HepG2 (cell line): ENCODE results near the gene GRID1. TPM values are rescaled to one million over a fixed set of nuclear protein-coding genes. Genes with fewer than 3 reads are reported as not detected.

Source experiments
- ATAC-seq: fragments of 200-7000 bp; cut with Tn5 transposase; 3 replicates; pipeline ENCODE4 v1.9.1; 2020; ENCODE audit warnings: mild to moderate bottlenecking, moderate library complexity
- BruUV-seq: library from RNA; stranded (reverse); fragments of 400-500 nt; replicated peaks from 2 replicates; lab custom pipeline; 2021; lab: Mats Ljungman, UMichigan
- CTCF ChIA-PET: fragments of 300-600 bp; formaldehyde crosslinking; extraction: SDS; loops from one replicate; lab custom pipeline; 2021; ENCODE audit warnings: low total read pairs, inconsistent platforms, low intra/inter-chr PET ratio; lab: Yijun Ruan, JAX
- POLR2A ChIA-PET: fragments of 350-600 bp; sonication (Branson Sonifier 250); formaldehyde crosslinking; loops from one replicate; lab custom pipeline; 2020; ENCODE audit warnings: antibody characterized with exemption, inconsistent platforms; lab: Yijun Ruan, JAX
- DNase-seq: peaks from one replicate; pipeline ENCODE4 v3.0.0-alpha.2; 2015; ENCODE audit warnings: low spot score
- FAIRE-seq: peaks from 3 replicates; lab custom pipeline; 2011; peaks lifted over from hg19 to GRCh38; lab: Jason Lieb, UNC
- H2AFZ ChIP-seq: one replicate; pipeline ENCODE4 v1.6.1; 2011; ENCODE audit warnings: low read length, inconsistent platforms
- H3K27ac ChIP-seq: fragments of 300-600 bp; 3 replicates; pipeline ENCODE4 v1.8.0; 2011; ENCODE audit warnings: mixed run types, mild to moderate bottlenecking, mixed read lengths, low read length, inconsistent platforms; ENCODE audit not compliant: insufficient read depth; ENCODE audit errors: extremely low read length
- H3K27me3 ChIP-seq, 2 experiments: fragments of 200-600 bp in 1 of 2; 2 replicates in 1 of 2; 3 replicates in 1 of 2; pipeline versions ENCODE4 v1.6.0 to v1.8.0; 2011; ENCODE audit warnings: low read length in 2 of 2, mild to moderate bottlenecking in 2 of 2, moderate library complexity in 2 of 2, inconsistent platforms in 1 of 2; ENCODE audit not compliant: insufficient read depth in 2 of 2, control insufficient read depth in 1 of 2
- H3K36me3 ChIP-seq, 2 experiments: fragments of 200-600 bp in 1 of 2; replicated peaks in 1 of 2; 2 replicates in 1 of 2; 3 replicates in 1 of 2; pipeline versions ENCODE4 v1.5.1 to v1.8.0; 2011; ENCODE audit warnings: low read length in 2 of 2, inconsistent platforms in 1 of 2; ENCODE audit not compliant: insufficient read depth in 2 of 2, control insufficient read depth in 1 of 2
- H3K4me1 ChIP-seq: 2 replicates; pipeline ENCODE4 v1.5.1; 2012; ENCODE audit warnings: low read length, inconsistent platforms; ENCODE audit not compliant: insufficient read depth
- H3K4me2 ChIP-seq: 2 replicates; pipeline ENCODE4 v1.6.0; 2011; ENCODE audit warnings: low read depth, low read length, inconsistent platforms
- H3K4me3 ChIP-seq, 3 experiments: fragments of 200-600 bp in 1 of 3; sonication (generic), shearing (Covaris generic) in 1 of 3; replicated peaks in 1 of 3; 2 replicates each; pipeline ENCODE4 v1.5.1; 2011 to 2016; ENCODE audit warnings: low read length in 3 of 3, inconsistent platforms in 2 of 3, low read depth in 2 of 3, mild to moderate bottlenecking in 2 of 3, control low read depth in 1 of 3, mixed read lengths in 1 of 3; ENCODE audit not compliant: insufficient read depth in 1 of 3
- H3K79me2 ChIP-seq: one replicate; pipeline ENCODE4 v1.6.1; 2011; ENCODE audit warnings: low read length, inconsistent platforms; ENCODE audit not compliant: insufficient read depth
- H3K9ac ChIP-seq: 2 replicates; pipeline ENCODE4 v1.6.0; 2011; ENCODE audit warnings: mild to moderate bottlenecking, low read depth, low read length, inconsistent platforms; ENCODE audit not compliant: insufficient read depth
- H3K9me3 ChIP-seq: 2 replicates; pipeline ENCODE4 v1.5.1; 2012; ENCODE audit warnings: mild to moderate bottlenecking, low read length
- H4K20me1 ChIP-seq: 2 replicates; pipeline ENCODE4 v1.6.0; 2011; ENCODE audit warnings: inconsistent platforms, mild to moderate bottlenecking, low read length, moderate library complexity; ENCODE audit not compliant: insufficient read depth
- AGO2 ChIP-seq: fragments of 200-400 bp; formaldehyde crosslinking; optimal IDR thresholded peaks from 2 replicates; pipeline ENCODE3; 2017; ENCODE audit warnings: mild to moderate bottlenecking, low read depth, low read length, moderate library complexity
- ARHGAP35 ChIP-seq: sonication (generic); formaldehyde crosslinking; IDR thresholded peaks from 2 replicates; pipeline ENCODE4 v1.9.0; 2022; ENCODE audit warnings: mild to moderate bottlenecking, inconsistent platforms, moderate library complexity, missing genetic modification reagents, borderline replicate concordance
- BCLAF1 ChIP-seq: fragments of 450-650 bp; IDR thresholded peaks from 2 replicates; pipeline ENCODE4 v1.6.1; 2017; ENCODE audit warnings: mild to moderate bottlenecking
- CSRNP2 ChIP-seq: sonication (generic); formaldehyde crosslinking; conservative IDR thresholded peaks from 2 replicates; pipeline ENCODE4 v1.8.0; 2022; ENCODE audit warnings: low read depth, missing genetic modification reagents
- DNMT3B ChIP-seq: conservative IDR thresholded peaks from 2 replicates; pipeline ENCODE4 v1.6.1; 2016; ENCODE audit warnings: missing biosample characterization, control low read depth
- EHMT2 ChIP-seq: fragments of 200-600 bp; sonication (generic); IDR thresholded peaks from 2 replicates; pipeline ENCODE4 v1.7.0; 2017; ENCODE audit warnings: antibody characterized with exemption, low read depth, low read length, borderline replicate concordance
- EZH2 ChIP-seq: conservative IDR thresholded peaks from 2 replicates; pipeline ENCODE4 v1.6.1; 2012; ENCODE audit warnings: mild to moderate bottlenecking, low read depth, low read length, moderate library complexity
- IKZF1 ChIP-seq: fragments of 450-650 bp; IDR thresholded peaks from 2 replicates; pipeline ENCODE4 v1.7.1; 2016
- MIER3 ChIP-seq: IDR thresholded peaks from 2 replicates; pipeline ENCODE4 v1.6.1; 2016; ENCODE audit warnings: missing compliant biosample characterization, borderline replicate concordance
- POLR2AphosphoS5 ChIP-seq: IDR thresholded peaks from 2 replicates; pipeline ENCODE4 v1.6.1; 2012; ENCODE audit warnings: low read depth, low read length
- PRMT3 ChIP-seq: sonication (generic); formaldehyde crosslinking; IDR thresholded peaks from 2 replicates; pipeline ENCODE4 v1.8.1; 2022; ENCODE audit warnings: low read depth, mild to moderate bottlenecking, moderate library complexity, missing genetic modification reagents, borderline replicate concordance
- SRSF1 ChIP-seq: fragments of 200-400 bp; formaldehyde crosslinking; optimal IDR thresholded peaks from 2 replicates; pipeline ENCODE3; 2017; ENCODE audit warnings: mild to moderate bottlenecking, low read depth, low read length, moderate library complexity
- TCF12 ChIP-seq, 2 experiments: fragments of 450-650 bp in 1 of 2; sonication (generic) in 1 of 2; formaldehyde crosslinking in 1 of 2; IDR thresholded peaks; 2 replicates each; pipeline versions ENCODE4 v1.6.1 to v1.8.0; 2017 to 2022; ENCODE audit warnings: antibody characterized with exemption in 1 of 2, mild to moderate bottlenecking in 1 of 2, missing genetic modification reagents in 1 of 2, moderate library complexity in 1 of 2
- ZC3H13 ChIP-seq: sonication (generic); formaldehyde crosslinking; IDR thresholded peaks from 2 replicates; pipeline ENCODE4 v1.8.1; 2023; ENCODE audit warnings: mild to moderate bottlenecking, missing genetic modification reagents, moderate library complexity
- ZNF577 ChIP-seq: sonication (generic); formaldehyde crosslinking; IDR thresholded peaks from 2 replicates; pipeline ENCODE4 v1.4.0; 2020; ENCODE audit warnings: mild to moderate bottlenecking, low read depth, missing genetic modification reagents, borderline replicate concordance
- ZNF605 ChIP-seq: sonication (generic); formaldehyde crosslinking; IDR thresholded peaks from 2 replicates; pipeline ENCODE4 v1.8.0; 2022; ENCODE audit warnings: mild to moderate bottlenecking, missing genetic modification reagents
- ZNF777 ChIP-seq: sonication (generic); formaldehyde crosslinking; IDR thresholded peaks from 2 replicates; pipeline ENCODE4 v1.4.0; 2020; ENCODE audit warnings: missing genetic modification reagents
- in situ Hi-C: cut with HindIII; loops from 2 replicates; pipeline ENCODE4 v1.10.0; 2017; ENCODE audit warnings: low pct_unique_long_range_greater_than_20kb; ENCODE audit not compliant: extremely low pct_ligation_motif_present
- intact Hi-C: fragments of 100-400 bp; cut with micrococcal nuclease; formaldehyde crosslinking; loops from one replicate; pipeline ENCODE4 v1.10.0; 2022; ENCODE audit not compliant: unreplicated experiment
- polyA plus RNA-seq, 8 experiments: library from polyadenylated mRNA; depleted of rRNA in 3 of 8; stranded (reverse) in 7 of 8; unstranded in 1 of 8; fragments of >200 nt; fragmentation: Illumina TruSeq in 4 of 8; extraction: Trizol in 4 of 8; gene quantifications; 2 replicates each; pipeline versions ENCODE4 v1.2.1 to v1.2.3, GENCODE V29; 2011 to 2016; ENCODE audit warnings: low read depth in 4 of 8, missing spikeins in 1 of 8, mixed read lengths in 1 of 8; ENCODE audit not compliant: insufficient read depth in 1 of 8
- total RNA-seq, 5 experiments: library from RNA; depleted of rRNA; stranded (reverse); fragments of >200 nt; fragmentation: Illumina TruSeq; extraction: Trizol; gene quantifications; 2 replicates each; pipeline ENCODE4 v1.2.3, GENCODE V29; 2016; ENCODE audit warnings: low read depth in 1 of 5

Gene GRID1
- total and polyA plus RNA-seq, 2 of the 13 experiments (the other 11 are each of a cell fraction or from before 2014, with no cell fraction given), result 0.05 TPM; not detected in 1

- POLR2A ChIA-PET, result no interaction called here
- no TSS peak for BruUV-seq
These were observed 395.1 kb downstream of the GRID1 start for GRCh38 chr10:85971494-85971893.

More at GRCh38 chr10:85971494-85971893, 395.1 kb downstream of the GRID1 start:
- no peaks in the 10 kb centered on the region for H3K4me1 ChIP-seq
- no peak overlapping the region for H3K4me3 ChIP-seq
- no peaks in the 10 kb centered on the region for H3K27me3 ChIP-seq
- no peaks in the 10 kb centered on the region for H3K9me3 ChIP-seq
- CTCF ChIA-PET, result no interaction called here
- no peak overlapping the region for H2AFZ ChIP-seq
- H3K9ac ChIP-seq, result no peak overlapping the region
- TF ChIP-seq ZC3H13 (CRISPR knock-in tag) (no peak), ARHGAP35 (CRISPR knock-in tag) (no peak), AGO2 (no peak), EZH2 (no peak), TCF12 (IDR thresholded peaks at IDR 0.05) (no peak), TCF12 (CRISPR knock-in tag; IDR thresholded peaks at IDR 0.05) (no peak), IKZF1 (no peak), BCLAF1 (no peak), ZNF577 (no peak), DNMT3B (CRISPR knock-in tag) (no peak), SRSF1 (no peak), CSRNP2 (CRISPR knock-in tag) (no peak), POLR2AphosphoS5 (no peak), MIER3 (CRISPR knock-in tag) (no peak), ZNF777 (CRISPR knock-in tag) (no peak), PRMT3 (CRISPR knock-in tag) (no peak), EHMT2 (no peak), ZNF605 (CRISPR knock-in tag) (no peak)
- no peaks in the 10 kb centered on the region for H3K79me2 ChIP-seq
- H4K20me1 ChIP-seq, result no peaks in the 10 kb centered on the region
- no peak overlapping the region for H3K4me2 ChIP-seq
- intact Hi-C loops, result no loop called here
- ATAC-seq (no peak), FAIRE-seq (no peak), DNase-seq (no peak)
- no peaks in the 10 kb centered on the region for H3K36me3 ChIP-seq
- in situ Hi-C loops, result no loop called here
- H3K27ac ChIP-seq, result no peak overlapping the region
